ENCODE results near the gene PLXNA2.

The PLXNA2 gene

DNA sequence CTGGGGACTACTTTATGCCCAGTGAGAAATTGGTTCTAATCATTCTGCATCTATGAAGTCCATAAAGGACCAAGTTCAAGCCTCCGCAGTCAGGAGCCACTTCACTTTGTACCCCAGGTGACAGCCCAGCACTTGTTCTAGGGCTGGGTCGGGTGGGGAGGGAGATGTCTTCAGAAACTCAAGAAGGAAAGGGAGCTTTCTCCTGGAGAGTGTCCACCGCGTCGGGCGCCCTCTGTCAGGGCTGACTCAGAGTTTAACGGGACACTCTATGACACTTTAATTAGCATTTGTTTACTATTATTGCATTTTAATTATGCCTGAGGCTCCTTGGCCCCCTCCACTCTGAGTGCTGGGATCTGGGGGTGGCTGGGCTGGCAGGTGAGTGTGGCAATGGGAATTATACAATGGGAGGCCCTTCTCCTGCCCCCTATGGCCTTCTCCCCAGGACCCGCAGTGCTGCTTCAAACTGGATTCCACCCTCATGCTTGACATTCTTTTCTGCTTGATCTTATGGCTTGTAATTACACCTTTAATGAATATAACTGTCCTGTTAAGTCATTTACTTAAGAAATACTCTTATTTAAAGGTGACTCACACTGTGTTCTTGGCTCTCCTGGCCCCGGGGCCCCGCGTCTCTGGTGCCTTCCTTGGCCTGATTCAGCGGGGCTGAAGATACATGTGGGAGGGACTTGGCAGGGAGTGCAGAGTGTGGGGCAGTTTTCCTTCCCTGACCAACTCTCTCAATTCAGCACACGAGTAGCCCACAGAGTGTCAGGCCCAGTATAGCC, 136.6 kb downstream of the PLXNA2 start:
- DNase-seq (ENCODE audit: low spot score) (peak; percentile 86), ATAC-seq (ENCODE audit: low read depth) (peak; percentile 91)
- Histone ChIP-seq H3K4me3 (ENCODE audit: severe bottlenecking) (no peak overlapping the region), H3K4me1 (ENCODE audit: insufficient read depth, poor library complexity, severe bottlenecking) (peaks cover 19% of the 10 kb centered on the region), H3K27me3 (ENCODE audit: insufficient read depth, poor library complexity, severe bottlenecking) (no peaks in the 10 kb centered on the region), H3K27ac (ENCODE audit: poor library complexity, severe bottlenecking) (peak overlapping the region; percentile 87), H3K9me3 (ENCODE audit: severe bottlenecking) (no peaks in the 10 kb centered on the region), H3K36me3 (ENCODE audit: low read depth) (no peaks in the 10 kb centered on the region)
- TF ChIP-seq CTCF (IDR thresholded peaks at IDR 0.05; ENCODE audit: poor library complexity, severe bottlenecking): no peak

DNA sequence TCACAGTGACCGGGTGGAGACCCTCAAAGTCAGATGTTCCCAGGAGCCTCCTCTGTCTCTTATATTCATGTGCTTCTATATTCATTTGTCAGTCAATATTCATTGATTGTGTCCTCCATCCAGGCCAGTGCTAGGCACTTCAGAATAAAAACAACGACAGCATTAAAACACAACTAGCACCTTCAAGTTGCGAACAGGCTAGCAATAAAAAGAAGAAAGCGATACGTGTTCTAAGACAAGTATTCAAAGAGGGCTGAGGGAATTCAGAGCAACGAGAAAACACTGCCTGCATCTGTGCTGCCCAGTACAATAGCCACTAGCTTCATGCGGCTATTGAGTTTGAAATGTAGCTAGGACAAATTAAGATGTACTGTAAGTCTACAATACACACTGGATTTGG, 138.0 kb downstream of the PLXNA2 start:
- no peak for ATAC-seq (ENCODE audit: low read depth)
- TF ChIP-seq CTCF (IDR thresholded peaks at IDR 0.05; ENCODE audit: poor library complexity, severe bottlenecking): no peak

DNA sequence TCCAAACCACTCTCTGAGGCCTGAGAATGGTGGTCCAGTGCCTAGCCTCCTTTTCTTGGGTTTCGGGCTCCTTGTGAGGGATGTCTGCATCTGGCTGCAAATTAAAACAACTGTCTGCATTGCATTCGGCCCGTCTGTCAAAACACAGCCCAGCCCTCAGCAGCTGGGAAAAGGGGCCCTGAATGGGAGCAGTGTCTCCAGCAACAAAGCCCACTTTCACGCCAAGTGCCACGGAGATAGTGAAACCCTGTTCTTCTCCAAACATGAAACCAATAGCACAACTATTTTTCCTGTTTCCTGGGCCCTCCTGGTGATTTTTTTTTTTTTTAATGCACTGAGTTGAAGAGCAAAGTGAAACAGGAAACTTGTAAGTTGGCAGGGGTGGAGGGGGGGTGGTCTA, 138.4 kb downstream of the PLXNA2 start:
- no peak overlapping the region for H3K4me3 ChIP-seq (ENCODE audit: severe bottlenecking)
- no peak for TF ChIP-seq CTCF (IDR thresholded peaks at IDR 0.05; ENCODE audit: poor library complexity, severe bottlenecking)
- ATAC-seq (ENCODE audit: low read depth): no peak
- no peak overlapping the region for H3K27ac ChIP-seq (ENCODE audit: poor library complexity, severe bottlenecking)
- no peak for DNase-seq (ENCODE audit: low spot score)
- H3K9me3 ChIP-seq (ENCODE audit: severe bottlenecking): no peaks in the 10 kb centered on the region
- peaks cover 19% of the 10 kb centered on the region for H3K4me1 ChIP-seq (ENCODE audit: insufficient read depth, poor library complexity, severe bottlenecking)
- H3K36me3 ChIP-seq (ENCODE audit: low read depth): no peaks in the 10 kb centered on the region
- no peaks in the 10 kb centered on the region for H3K27me3 ChIP-seq (ENCODE audit: insufficient read depth, poor library complexity, severe bottlenecking)

More for the DNA sequence above, 138.0 kb downstream of the PLXNA2 start:
- DNase-seq (ENCODE audit: low spot score): no peak
- Histone ChIP-seq H3K27ac (ENCODE audit: poor library complexity, severe bottlenecking) (no peak overlapping the region), H3K4me1 (ENCODE audit: insufficient read depth, poor library complexity, severe bottlenecking) (peaks cover 19% of the 10 kb centered on the region), H3K27me3 (ENCODE audit: insufficient read depth, poor library complexity, severe bottlenecking) (no peaks in the 10 kb centered on the region), H3K4me3 (ENCODE audit: severe bottlenecking) (no peak overlapping the region), H3K9me3 (ENCODE audit: severe bottlenecking) (no peaks in the 10 kb centered on the region), H3K36me3 (ENCODE audit: low read depth) (no peaks in the 10 kb centered on the region)

DNA sequence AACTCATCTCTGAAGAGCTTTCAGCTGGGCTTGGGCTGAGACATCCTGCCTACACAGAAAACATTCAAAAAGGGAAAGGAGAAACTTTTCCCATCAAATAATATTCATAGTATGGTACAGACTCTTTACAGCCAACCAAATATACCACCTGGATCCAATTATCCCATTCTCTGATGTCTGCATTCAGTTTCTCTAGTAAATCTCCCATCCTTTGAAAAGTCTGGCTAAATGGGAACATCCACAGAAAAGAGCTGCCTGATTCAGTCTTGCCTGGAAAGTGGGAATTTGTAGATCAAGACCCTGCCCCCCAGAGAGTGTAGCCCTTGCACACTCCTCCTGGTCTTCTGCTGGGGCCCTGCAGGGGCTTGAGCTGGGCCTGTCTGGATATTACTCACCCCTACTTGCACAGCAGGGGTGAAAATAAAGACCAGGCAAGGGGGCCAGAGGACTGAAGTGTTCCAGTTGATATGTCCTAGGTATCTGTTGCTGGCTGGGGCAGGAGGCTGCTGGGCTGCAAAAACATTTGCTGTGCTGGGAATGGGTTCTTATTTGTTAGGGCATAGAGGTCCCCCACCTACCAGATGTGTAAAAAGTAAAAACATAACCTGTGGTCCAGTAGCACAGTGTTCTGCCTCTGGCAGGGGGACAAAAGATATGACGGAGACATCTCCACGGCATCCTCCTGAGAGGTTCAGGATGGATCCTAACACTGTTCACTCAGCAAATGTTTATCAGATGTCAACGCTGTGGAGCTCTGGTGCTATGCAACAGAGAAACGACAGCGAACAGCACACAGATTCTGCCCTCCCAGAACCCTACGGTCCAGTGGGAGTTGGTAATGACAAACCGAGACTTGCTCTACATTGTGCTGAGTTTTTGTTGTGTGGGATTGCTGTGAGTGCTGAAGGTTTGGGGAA, 140.3 kb downstream of the PLXNA2 start:
- no peaks in the 10 kb centered on the region for H3K36me3 ChIP-seq (ENCODE audit: low read depth)
- H3K4me1 ChIP-seq (ENCODE audit: insufficient read depth, poor library complexity, severe bottlenecking): peaks cover 18% of the 10 kb centered on the region
- no peak overlapping the region for H3K27ac ChIP-seq (ENCODE audit: poor library complexity, severe bottlenecking)
- DNase-seq (ENCODE audit: low spot score): no peak
- H3K4me3 ChIP-seq (ENCODE audit: severe bottlenecking): no peak overlapping the region
- TF ChIP-seq CTCF (IDR thresholded peaks at IDR 0.05; ENCODE audit: poor library complexity, severe bottlenecking): no peak
- H3K27me3 ChIP-seq (ENCODE audit: insufficient read depth, poor library complexity, severe bottlenecking): no peaks in the 10 kb centered on the region
- no peaks in the 10 kb centered on the region for H3K9me3 ChIP-seq (ENCODE audit: severe bottlenecking)
- no peak for ATAC-seq (ENCODE audit: low read depth)
